Measurements from ENCODE around the gene GALNT2.

GRCh38 chr1:230228236-230228897 is 161.3 kb downstream of the GALNT2 start:
- TF ChIP-seq NFIC (IDR thresholded peaks at IDR 0.05; ENCODE audit: borderline replicate concordance) = no peak
- TF ChIP-seq, protein P1, sequence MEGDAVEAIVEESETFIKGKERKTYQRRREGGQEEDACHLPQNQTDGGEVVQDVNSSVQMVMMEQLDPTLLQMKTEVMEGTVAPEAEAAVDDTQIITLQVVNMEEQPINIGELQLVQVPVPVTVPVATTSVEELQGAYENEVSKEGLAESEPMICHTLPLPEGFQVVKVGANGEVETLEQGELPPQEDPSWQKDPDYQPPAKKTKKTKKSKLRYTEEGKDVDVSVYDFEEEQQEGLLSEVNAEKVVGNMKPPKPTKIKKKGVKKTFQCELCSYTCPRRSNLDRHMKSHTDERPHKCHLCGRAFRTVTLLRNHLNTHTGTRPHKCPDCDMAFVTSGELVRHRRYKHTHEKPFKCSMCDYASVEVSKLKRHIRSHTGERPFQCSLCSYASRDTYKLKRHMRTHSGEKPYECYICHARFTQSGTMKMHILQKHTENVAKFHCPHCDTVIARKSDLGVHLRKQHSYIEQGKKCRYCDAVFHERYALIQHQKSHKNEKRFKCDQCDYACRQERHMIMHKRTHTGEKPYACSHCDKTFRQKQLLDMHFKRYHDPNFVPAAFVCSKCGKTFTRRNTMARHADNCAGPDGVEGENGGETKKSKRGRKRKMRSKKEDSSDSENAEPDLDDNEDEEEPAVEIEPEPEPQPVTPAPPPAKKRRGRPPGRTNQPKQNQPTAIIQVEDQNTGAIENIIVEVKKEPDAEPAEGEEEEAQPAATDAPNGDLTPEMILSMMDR (IDR thresholded peaks at IDR 0.05) = no peak
- no peak for TF ChIP-seq TAF1 (IDR thresholded peaks at IDR 0.05; ENCODE audit: borderline replicate concordance, low read depth, low read length)
- TF ChIP-seq, protein P2, sequence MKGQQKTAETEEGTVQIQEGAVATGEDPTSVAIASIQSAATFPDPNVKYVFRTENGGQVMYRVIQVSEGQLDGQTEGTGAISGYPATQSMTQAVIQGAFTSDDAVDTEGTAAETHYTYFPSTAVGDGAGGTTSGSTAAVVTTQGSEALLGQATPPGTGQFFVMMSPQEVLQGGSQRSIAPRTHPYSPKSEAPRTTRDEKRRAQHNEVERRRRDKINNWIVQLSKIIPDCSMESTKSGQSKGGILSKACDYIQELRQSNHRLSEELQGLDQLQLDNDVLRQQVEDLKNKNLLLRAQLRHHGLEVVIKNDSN (IDR thresholded peaks at IDR 0.05; ENCODE audit: borderline replicate concordance, low read depth) = no peak
- no peak for TF ChIP-seq RXRA (IDR thresholded peaks at IDR 0.05; ENCODE audit: borderline replicate concordance, low read depth)
- TF ChIP-seq CHD2 (IDR thresholded peaks at IDR 0.05; ENCODE audit: low read length, partially characterized antibody) = no peak
- no peak for TF ChIP-seq ZBTB33 (IDR thresholded peaks at IDR 0.05; ENCODE audit: borderline replicate concordance, low read depth)
- TF ChIP-seq POLR2AphosphoS5 (IDR thresholded peaks at IDR 0.05; ENCODE audit: low read depth, low read length) = no peak
- TF ChIP-seq, protein P3, sequence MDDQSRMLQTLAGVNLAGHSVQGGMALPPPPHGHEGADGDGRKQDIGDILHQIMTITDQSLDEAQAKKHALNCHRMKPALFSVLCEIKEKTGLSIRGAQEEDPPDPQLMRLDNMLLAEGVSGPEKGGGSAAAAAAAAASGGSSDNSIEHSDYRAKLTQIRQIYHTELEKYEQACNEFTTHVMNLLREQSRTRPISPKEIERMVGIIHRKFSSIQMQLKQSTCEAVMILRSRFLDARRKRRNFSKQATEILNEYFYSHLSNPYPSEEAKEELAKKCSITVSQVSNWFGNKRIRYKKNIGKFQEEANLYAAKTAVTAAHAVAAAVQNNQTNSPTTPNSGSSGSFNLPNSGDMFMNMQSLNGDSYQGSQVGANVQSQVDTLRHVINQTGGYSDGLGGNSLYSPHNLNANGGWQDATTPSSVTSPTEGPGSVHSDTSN (IDR thresholded peaks at IDR 0.05) = no peak
- TF ChIP-seq RAD21 (IDR thresholded peaks at IDR 0.05; ENCODE audit: low read length) = no peak
